ENCODE data around the gene PEX11G. TPM values are rescaled to one million over a fixed set of nuclear protein-coding genes. Genes with fewer than 3 reads are reported as not detected.

The PEX11G gene
- total RNA-seq, 1 donor from 2014 or later = 0.84 TPM

DNA sequence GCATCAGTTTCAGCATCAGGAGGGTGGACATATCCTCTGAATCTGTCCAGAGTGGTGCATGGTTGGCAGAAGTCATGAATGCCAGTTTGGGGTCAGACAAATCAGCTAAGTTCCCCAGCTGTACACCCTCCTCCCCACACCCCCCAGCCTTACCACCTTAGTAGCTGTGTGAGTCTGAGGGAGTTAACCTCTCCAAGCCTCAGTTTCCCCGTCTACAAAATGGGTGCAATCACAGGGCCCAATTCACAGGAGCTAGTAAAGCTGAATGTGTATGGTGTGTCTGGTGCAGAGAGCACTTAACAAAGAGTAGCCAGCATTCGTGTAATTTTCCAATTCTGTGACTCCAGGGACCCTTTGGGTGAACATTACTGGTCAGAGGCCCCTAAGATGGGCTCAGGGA is 13.7 kb upstream of the PEX11G start:
- DNase-seq (no peak), ATAC-seq (no peak)
- intact Hi-C loops (cut with micrococcal nuclease) = no loop called here

DNA sequence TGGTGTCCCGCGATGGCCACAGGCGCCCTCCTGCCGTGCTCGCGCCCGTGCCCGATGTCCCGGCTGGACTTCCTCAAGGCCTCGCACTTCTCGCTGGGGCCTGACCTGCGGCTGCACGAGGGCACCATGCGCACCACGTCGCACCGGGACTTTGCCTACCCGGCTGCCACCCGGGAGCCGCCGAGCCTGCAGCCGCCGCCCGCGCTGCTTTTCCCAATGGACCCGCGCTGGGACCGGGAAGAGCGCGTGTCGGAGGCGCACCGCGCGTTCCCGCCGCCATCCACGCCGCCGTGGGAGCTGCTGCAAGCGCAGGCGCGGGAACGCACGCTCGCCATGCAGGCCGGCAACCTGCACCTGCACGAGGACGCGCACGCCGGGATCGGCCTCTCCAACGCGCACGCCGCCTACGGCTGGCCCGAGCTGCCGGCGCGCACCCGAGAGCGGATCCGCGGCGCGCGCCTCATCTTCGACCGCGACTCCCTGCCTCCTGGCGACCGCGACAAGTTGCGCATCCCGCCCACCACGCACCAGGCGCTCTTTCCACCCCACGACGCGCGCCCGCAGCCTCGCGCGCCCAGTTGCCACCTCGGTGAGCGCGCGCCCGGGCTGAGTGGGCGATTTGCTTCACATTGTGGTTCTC is 12.1 kb upstream of the PEX11G start:
- DNase-seq (peak; percentile 49), ATAC-seq (peak; percentile 47)
- intact Hi-C loops (cut with micrococcal nuclease) = no loop called here

DNA sequence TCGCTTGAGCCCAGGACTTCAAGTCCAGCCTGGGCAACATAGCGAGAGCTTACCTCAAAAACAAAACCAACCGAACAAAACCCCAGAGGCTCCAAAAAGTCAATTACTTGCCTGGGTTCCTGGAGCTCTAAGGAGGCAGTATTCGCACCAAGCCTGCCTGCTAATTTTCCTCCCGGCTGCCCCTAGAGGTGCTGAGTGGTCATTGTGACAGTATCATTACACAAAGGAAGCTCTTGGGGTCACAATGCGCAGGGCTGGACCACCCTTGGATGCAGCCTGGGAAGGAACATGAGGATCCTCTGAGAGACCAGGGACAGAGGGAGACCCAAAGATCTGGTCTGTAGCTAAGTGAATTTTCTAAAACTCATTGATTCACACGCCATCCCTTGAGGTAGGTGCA is 8.5 kb upstream of the PEX11G start:
- no peak for DNase-seq
- no peak for ATAC-seq
- intact Hi-C loops (cut with micrococcal nuclease) = no loop called here

DNA sequence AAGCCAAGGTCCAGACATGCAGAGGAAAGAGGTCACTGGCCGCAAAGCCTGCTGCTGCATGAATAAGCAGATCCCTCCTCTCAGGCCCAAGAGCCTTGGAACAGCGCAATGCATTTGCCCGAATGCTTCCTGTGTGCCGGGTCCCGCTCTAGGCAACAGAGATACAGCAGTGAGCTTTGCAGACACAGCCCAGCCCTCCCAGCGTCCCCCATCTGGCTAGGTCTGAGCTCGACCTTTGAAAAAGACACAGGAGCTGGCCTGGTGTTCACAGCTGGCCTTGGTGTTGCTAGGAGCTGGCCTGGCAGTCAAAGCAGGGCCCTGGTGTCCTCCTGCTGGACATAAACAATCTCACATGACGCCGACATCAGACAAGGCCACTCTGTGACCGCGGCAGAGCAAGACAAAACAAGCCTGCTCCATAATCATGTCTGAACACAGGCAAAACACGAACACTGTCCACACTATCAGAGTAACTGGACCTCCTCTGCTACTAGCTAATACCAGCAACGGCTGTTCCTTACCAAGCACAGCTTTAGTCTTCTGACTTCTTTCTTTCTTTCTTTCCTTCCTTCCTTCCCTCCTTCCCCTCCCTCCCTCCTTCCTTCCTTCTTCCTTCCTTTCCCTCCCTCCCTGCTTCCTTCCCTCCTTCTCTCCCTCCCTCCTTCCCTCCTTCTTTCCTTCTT is 5.7 kb upstream of the PEX11G start:
- intact Hi-C loops (cut with micrococcal nuclease) = no loop called here
- peak; percentile 85 for ATAC-seq
- peak; percentile 66 for DNase-seq

- no peak for ATAC-seq
- intact Hi-C loops (cut with micrococcal nuclease) = no loop called here
Measured at GRCh38 chr19:7492558-7492957, 3.7 kb upstream of the PEX11G start.

GRCh38 chr19:7492142-7492541 is 3.3 kb upstream of the PEX11G start:
- ATAC-seq = no peak
- DNase-seq = no peak
- intact Hi-C loops (cut with micrococcal nuclease) = no loop called here

More at GRCh38 chr19:7492558-7492957, 3.7 kb upstream of the PEX11G start:
- no peak for DNase-seq

DNA sequence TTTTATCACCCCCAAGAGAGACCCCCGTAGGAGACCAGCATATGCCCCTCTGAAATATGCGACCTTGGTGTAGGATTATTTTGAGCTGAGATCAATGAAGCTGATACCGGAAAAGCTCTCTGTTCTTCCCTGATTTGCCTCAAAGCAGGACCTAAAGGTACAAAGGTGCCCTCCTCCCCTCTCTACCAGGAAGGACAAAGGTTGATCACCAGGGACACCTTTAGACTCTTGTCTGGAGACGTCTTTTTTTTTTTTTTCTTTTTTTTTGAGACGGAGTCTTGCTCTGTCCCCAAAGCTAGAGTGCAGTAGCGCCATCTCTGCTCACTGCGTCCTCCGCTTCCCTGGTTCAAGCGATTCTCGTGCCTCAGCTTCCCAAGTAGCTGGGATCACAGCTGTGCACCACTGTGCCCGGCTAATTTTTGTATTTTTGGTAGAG is 792 bp upstream of the PEX11G start:
- DNase-seq (no peak), ATAC-seq (no peak)
- intact Hi-C loops (cut with micrococcal nuclease) = no loop called here

- no peak for ATAC-seq
- intact Hi-C loops (cut with micrococcal nuclease) = no loop called here
- no peak for DNase-seq
Measured at GRCh38 chr19:7486923-7487322, 1.9 kb downstream of the PEX11G start.

GRCh38 chr19:7483720-7484201 is 5.1 kb downstream of the PEX11G start:
- intact Hi-C loops (cut with micrococcal nuclease) = no loop called here
- ATAC-seq (no peak), DNase-seq (no peak)

DNA sequence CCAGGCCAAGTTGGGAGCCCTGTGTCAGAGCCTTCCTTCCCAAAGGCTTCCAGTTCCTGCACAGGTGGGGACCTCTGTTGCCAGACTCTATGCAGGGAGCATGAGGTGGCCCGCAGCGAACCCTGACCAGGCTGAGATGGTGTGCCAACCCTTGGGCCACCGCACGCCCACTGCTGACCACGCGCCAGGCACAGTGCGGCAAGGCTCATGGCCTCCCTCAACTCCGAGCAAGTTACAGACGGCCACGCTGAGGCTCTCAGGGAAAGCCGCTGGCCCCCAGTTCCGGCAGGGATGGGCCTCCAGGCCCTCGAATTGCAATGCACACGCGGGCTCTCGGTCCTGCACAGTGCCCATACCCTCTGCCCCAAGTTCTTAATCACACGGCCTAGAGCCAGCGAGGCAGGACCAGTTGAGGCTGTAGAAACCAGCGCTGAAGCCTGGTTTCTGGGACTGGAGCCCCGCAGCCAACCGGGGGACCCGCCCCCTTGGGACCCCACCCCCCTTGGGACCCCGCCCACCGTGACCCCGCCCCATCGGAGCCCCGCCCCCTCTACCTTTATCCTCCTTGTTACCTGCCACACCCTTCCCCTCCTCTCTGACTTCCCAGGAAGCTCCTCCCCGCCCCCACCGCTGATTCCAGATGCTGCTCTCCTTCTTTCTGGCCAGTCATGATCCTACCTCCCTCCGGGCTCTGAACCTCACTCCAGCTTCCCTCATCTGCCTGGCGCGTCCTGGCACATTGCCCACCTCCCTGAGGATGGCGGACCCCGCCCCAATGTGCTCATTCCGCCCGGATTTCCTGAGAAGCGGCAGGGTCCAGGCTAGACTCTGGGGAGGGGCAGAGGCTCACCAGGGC is 6.0 kb downstream of the PEX11G start:
- intact Hi-C loops (cut with micrococcal nuclease) = no loop called here
- peak; percentile 71 for DNase-seq
- peak; percentile 22 for ATAC-seq

- intact Hi-C loops (cut with micrococcal nuclease) = no loop called here
- DNase-seq (no peak), ATAC-seq (peak; percentile 32)
Measured at GRCh38 chr19:7480970-7481255, 7.9 kb downstream of the PEX11G start.

GRCh38 chr19:7480222-7480969 is 8.4 kb downstream of the PEX11G start:
- DNase-seq (no peak), ATAC-seq (peak; percentile 30)
- intact Hi-C loops (cut with micrococcal nuclease) = no loop called here

- ATAC-seq (no peak), DNase-seq (no peak)
- intact Hi-C loops (cut with micrococcal nuclease) = no loop called here
Measured at GRCh38 chr19:7478843-7479227, 10.0 kb downstream of the PEX11G start.

- intact Hi-C loops (cut with micrococcal nuclease) = no loop called here
- DNase-seq = no peak
- ATAC-seq = peak; percentile 25
Measured at GRCh38 chr19:7478173-7478842, 10.5 kb downstream of the PEX11G start.

DNA sequence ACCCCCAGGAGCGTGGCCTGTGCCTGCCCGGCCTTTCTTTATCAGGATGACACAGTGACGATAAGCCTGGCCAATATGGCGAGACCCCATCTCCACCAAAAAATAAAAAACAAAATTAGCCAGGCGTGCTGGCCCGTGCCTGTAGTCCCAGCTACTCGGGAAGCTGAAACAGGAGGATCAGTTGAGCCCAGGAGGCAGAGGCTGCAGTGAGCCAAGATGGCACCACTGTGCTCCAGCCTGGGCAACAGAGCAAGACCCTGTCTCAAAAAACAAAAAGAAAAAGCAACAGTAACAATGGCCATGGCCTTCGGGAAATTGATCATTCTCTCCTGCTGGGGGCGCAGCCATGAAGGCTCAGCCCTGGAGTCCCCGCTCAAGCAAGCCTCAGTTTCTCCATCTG is 11.1 kb downstream of the PEX11G start:
- ATAC-seq = no peak
- intact Hi-C loops (cut with micrococcal nuclease) = no loop called here

GRCh38 chr19:7476777-7477494 is 11.9 kb downstream of the PEX11G start:
- intact Hi-C loops (cut with micrococcal nuclease) = no loop called here
- DNase-seq (no peak), ATAC-seq (no peak)

More for the DNA sequence above, 11.1 kb downstream of the PEX11G start:
- no peak for DNase-seq

- intact Hi-C loops (cut with micrococcal nuclease) = no loop called here
- ATAC-seq (no peak), DNase-seq (no peak)
Measured at GRCh38 chr19:7476241-7476640, 12.6 kb downstream of the PEX11G start.

DNA sequence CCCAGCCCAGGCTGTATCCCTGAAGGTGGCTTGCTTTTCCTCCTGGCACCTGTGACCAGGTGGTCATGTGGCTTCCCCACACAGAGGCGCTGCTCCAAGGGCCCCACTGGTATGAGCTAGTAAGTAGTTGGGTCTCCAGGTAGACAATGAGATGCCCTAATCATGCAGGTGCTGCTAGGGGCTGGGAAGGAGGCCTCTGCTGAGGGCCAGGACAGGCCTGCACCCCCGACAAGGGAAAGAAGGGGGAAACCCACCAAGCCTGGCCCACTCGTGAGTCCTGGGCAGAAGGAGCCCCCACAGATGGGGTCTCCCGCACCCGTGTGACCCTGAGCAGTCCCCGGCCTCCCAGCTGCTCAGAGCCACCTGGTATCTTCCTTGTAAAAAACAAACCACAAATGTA is 13.2 kb downstream of the PEX11G start:
- intact Hi-C loops (cut with micrococcal nuclease) = no loop called here
- DNase-seq (no peak), ATAC-seq (no peak)
